Measurements from ENCODE around the gene FBXO21.
"Not testable (repeated sequence)": the region's sequence is repeated elsewhere in the genome, so short reads cannot be mapped to it uniquely, and the experiment has no call there.

The FBXO21 gene

GRCh38 chr12:117190210-117190781 lies at the start of gene FBXO21:
Gene FBXO21, minus strand, starts transcription at chr12:117190470. Its CDS starts 14 bp downstream, at chr12:117190456.
- intact Hi-C loops (cut with micrococcal nuclease): no loop called here
- H3K36me3 Mint-ChIP-seq (ENCODE audit: low read depth): peaks cover 24% of the 10 kb centered on the region
- peaks cover 9% of the 10 kb centered on the region for H3K9me3 Mint-ChIP-seq
- peak within 1 kb of the TSS; percentile 77 for H3K27ac Mint-ChIP-seq
- H3K4me3 Mint-ChIP-seq: peak within 1 kb of the TSS; percentile 84
- H3K27me3 Mint-ChIP-seq: peaks cover 38% of the 10 kb centered on the region
- H3K4me1 Mint-ChIP-seq (ENCODE audit: low read depth): peaks cover 19% of the 10 kb centered on the region

GRCh38 chr12:117236456-117237001 lies 46.3 kb upstream of the FBXO21 start:
- no peak overlapping the region for H3K27ac Mint-ChIP-seq
- H3K4me3 Mint-ChIP-seq: no peak overlapping the region
- H3K4me1 Mint-ChIP-seq (ENCODE audit: low read depth): no peaks in the 10 kb centered on the region
- intact Hi-C loops (cut with micrococcal nuclease): loop anchor here (2.0 kb wide), 1 partner anchor 600 kb away; no protein-coding TSS in a partner anchor
- H3K36me3 Mint-ChIP-seq (ENCODE audit: low read depth): no peaks in the 10 kb centered on the region
- H3K27me3 Mint-ChIP-seq: peaks cover 3% of the 10 kb centered on the region
- H3K9me3 Mint-ChIP-seq: no peaks in the 10 kb centered on the region

GRCh38 chr12:117235261-117235660 lies 45.0 kb upstream of the FBXO21 start:
- H3K27me3 Mint-ChIP-seq: peaks cover 3% of the 10 kb centered on the region
- intact Hi-C loops (cut with micrococcal nuclease): no loop called here
- H3K4me1 Mint-ChIP-seq (ENCODE audit: low read depth): no peaks in the 10 kb centered on the region
- no peaks in the 10 kb centered on the region for H3K36me3 Mint-ChIP-seq (ENCODE audit: low read depth)
- H3K4me3 Mint-ChIP-seq: no peak overlapping the region
- no peaks in the 10 kb centered on the region for H3K9me3 Mint-ChIP-seq
- no peak overlapping the region for H3K27ac Mint-ChIP-seq

- intact Hi-C loops (cut with micrococcal nuclease): no loop called here
- H3K4me3 Mint-ChIP-seq: no peak overlapping the region
- no peaks in the 10 kb centered on the region for H3K4me1 Mint-ChIP-seq (ENCODE audit: low read depth)
- no peaks in the 10 kb centered on the region for H3K36me3 Mint-ChIP-seq (ENCODE audit: low read depth)
- no peak overlapping the region for H3K27ac Mint-ChIP-seq
- H3K27me3 Mint-ChIP-seq: peaks cover 3% of the 10 kb centered on the region
- H3K9me3 Mint-ChIP-seq: no peaks in the 10 kb centered on the region
Observed at GRCh38 chr12:117234441-117234840, 44.2 kb upstream of the FBXO21 start.

- Mint-ChIP-seq H3K27me3 (peaks cover 3% of the 10 kb centered on the region), H3K36me3 (ENCODE audit: low read depth) (no peaks in the 10 kb centered on the region), H3K4me1 (ENCODE audit: low read depth) (no peaks in the 10 kb centered on the region), H3K9me3 (no peaks in the 10 kb centered on the region), H3K27ac (no peak overlapping the region), H3K4me3 (no peak overlapping the region)
- intact Hi-C loops (cut with micrococcal nuclease): no loop called here
Observed at GRCh38 chr12:117231750-117232149, 41.5 kb upstream of the FBXO21 start.

GRCh38 chr12:117228239-117228638 lies 38.0 kb upstream of the FBXO21 start:
- no peaks in the 10 kb centered on the region for H3K27me3 Mint-ChIP-seq
- no peaks in the 10 kb centered on the region for H3K9me3 Mint-ChIP-seq
- H3K27ac Mint-ChIP-seq: no peak overlapping the region
- no peaks in the 10 kb centered on the region for H3K4me1 Mint-ChIP-seq (ENCODE audit: low read depth)
- no peaks in the 10 kb centered on the region for H3K36me3 Mint-ChIP-seq (ENCODE audit: low read depth)
- H3K4me3 Mint-ChIP-seq: no peak overlapping the region
- intact Hi-C loops (cut with micrococcal nuclease): no loop called here

GRCh38 chr12:117227000-117227653 lies 36.9 kb upstream of the FBXO21 start:
- no peaks in the 10 kb centered on the region for H3K9me3 Mint-ChIP-seq
- H3K27ac Mint-ChIP-seq: no peak overlapping the region
- H3K27me3 Mint-ChIP-seq: no peaks in the 10 kb centered on the region
- intact Hi-C loops (cut with micrococcal nuclease): no loop called here
- no peaks in the 10 kb centered on the region for H3K4me1 Mint-ChIP-seq (ENCODE audit: low read depth)
- H3K36me3 Mint-ChIP-seq (ENCODE audit: low read depth): no peaks in the 10 kb centered on the region
- H3K4me3 Mint-ChIP-seq: no peak overlapping the region

- no peaks in the 10 kb centered on the region for H3K27me3 Mint-ChIP-seq
- H3K4me3 Mint-ChIP-seq: no peak overlapping the region
- no peaks in the 10 kb centered on the region for H3K9me3 Mint-ChIP-seq
- intact Hi-C loops (cut with micrococcal nuclease): no loop called here
- H3K4me1 Mint-ChIP-seq (ENCODE audit: low read depth): no peaks in the 10 kb centered on the region
- no peaks in the 10 kb centered on the region for H3K36me3 Mint-ChIP-seq (ENCODE audit: low read depth)
- no peak overlapping the region for H3K27ac Mint-ChIP-seq
Observed at GRCh38 chr12:117226505-117226904, 36.2 kb upstream of the FBXO21 start.

- intact Hi-C loops (cut with micrococcal nuclease): no loop called here
- H3K9me3 Mint-ChIP-seq: no peaks in the 10 kb centered on the region
- no peak overlapping the region for H3K4me3 Mint-ChIP-seq
- no peak overlapping the region for H3K27ac Mint-ChIP-seq
- peaks cover under 1% of the 10 kb centered on the region for H3K27me3 Mint-ChIP-seq
- no peaks in the 10 kb centered on the region for H3K36me3 Mint-ChIP-seq (ENCODE audit: low read depth)
- no peaks in the 10 kb centered on the region for H3K4me1 Mint-ChIP-seq (ENCODE audit: low read depth)
Observed at GRCh38 chr12:117225179-117225578, 34.9 kb upstream of the FBXO21 start.

- H3K9me3 Mint-ChIP-seq; H3K4me3 Mint-ChIP-seq; H3K4me1 Mint-ChIP-seq (ENCODE audit: low read depth); H3K36me3 Mint-ChIP-seq (ENCODE audit: low read depth); intact Hi-C loops (cut with micrococcal nuclease); H3K27me3 Mint-ChIP-seq; H3K27ac Mint-ChIP-seq: not testable (repeated sequence)
Observed at GRCh38 chr12:117220947-117221346, 30.7 kb upstream of the FBXO21 start.

GRCh38 chr12:117218149-117218548 lies 27.9 kb upstream of the FBXO21 start:
- intact Hi-C loops (cut with micrococcal nuclease): loop anchor here (10.0 kb wide), 1 partner anchor 367 kb away; no protein-coding TSS in a partner anchor
- no peaks in the 10 kb centered on the region for H3K9me3 Mint-ChIP-seq
- peaks cover 15% of the 10 kb centered on the region for H3K27me3 Mint-ChIP-seq
- H3K4me3 Mint-ChIP-seq: no peak overlapping the region
- H3K27ac Mint-ChIP-seq: no peak overlapping the region
- no peaks in the 10 kb centered on the region for H3K36me3 Mint-ChIP-seq (ENCODE audit: low read depth)
- no peaks in the 10 kb centered on the region for H3K4me1 Mint-ChIP-seq (ENCODE audit: low read depth)

GRCh38 chr12:117216686-117217085 lies 26.4 kb upstream of the FBXO21 start:
- Mint-ChIP-seq H3K4me1 (ENCODE audit: low read depth) (no peaks in the 10 kb centered on the region), H3K27ac (no peak overlapping the region), H3K36me3 (ENCODE audit: low read depth) (no peaks in the 10 kb centered on the region), H3K4me3 (no peak overlapping the region), H3K27me3 (peaks cover 18% of the 10 kb centered on the region), H3K9me3 (no peaks in the 10 kb centered on the region)
- intact Hi-C loops (cut with micrococcal nuclease): loop anchor here (10.0 kb wide), 1 partner anchor 368 kb away; no protein-coding TSS in a partner anchor

- intact Hi-C loops (cut with micrococcal nuclease): loop anchor here (10.0 kb wide), 1 partner anchor 370 kb away; no protein-coding TSS in a partner anchor
- Mint-ChIP-seq H3K27me3 (peaks cover 21% of the 10 kb centered on the region), H3K9me3 (no peaks in the 10 kb centered on the region), H3K36me3 (ENCODE audit: low read depth) (no peaks in the 10 kb centered on the region), H3K4me3 (no peak overlapping the region), H3K4me1 (ENCODE audit: low read depth) (no peaks in the 10 kb centered on the region), H3K27ac (no peak overlapping the region)
Observed at GRCh38 chr12:117214797-117215196, 24.5 kb upstream of the FBXO21 start.

- no peak overlapping the region for H3K27ac Mint-ChIP-seq
- peaks cover 20% of the 10 kb centered on the region for H3K27me3 Mint-ChIP-seq
- H3K4me3 Mint-ChIP-seq: no peak overlapping the region
- intact Hi-C loops (cut with micrococcal nuclease): loop anchor here (10.0 kb wide), 1 partner anchor 371 kb away; no protein-coding TSS in a partner anchor
- H3K4me1 Mint-ChIP-seq (ENCODE audit: low read depth): no peaks in the 10 kb centered on the region
- H3K9me3 Mint-ChIP-seq: no peaks in the 10 kb centered on the region
- no peaks in the 10 kb centered on the region for H3K36me3 Mint-ChIP-seq (ENCODE audit: low read depth)
Observed at GRCh38 chr12:117213295-117213808, 23.1 kb upstream of the FBXO21 start.

Measured in dendritic cell treated with granulocyte-macrophage colony-stimulating factor and Interleukin-4, amounts not matched to agents 40 ng/mL and 50 ng/mL, for 4 days (primary cell).